Kidney epithelial cell (primary cell): ENCODE results near the gene ATXN7. TPM values are rescaled to one million over a fixed set of nuclear protein-coding genes. Genes with fewer than 3 reads are reported as not detected.

Source experiments
- DNase-seq: peaks from one replicate; pipeline ENCODE4 v3.0.0-alpha.2; 2010; ENCODE audit warnings: low read depth
- H3K27me3 ChIP-seq: 2 replicates; pipeline ENCODE4 v1.6.0; 2011; ENCODE audit warnings: low read length; ENCODE audit not compliant: control insufficient read depth, insufficient read depth
- H3K36me3 ChIP-seq: 2 replicates; pipeline ENCODE4 v1.5.1; 2011; ENCODE audit warnings: low read length; ENCODE audit not compliant: control insufficient read depth, insufficient read depth
- H3K4me3 ChIP-seq: 2 replicates; pipeline ENCODE4 v1.5.1; 2011; ENCODE audit warnings: low read depth, mild to moderate bottlenecking, control low read depth, low read length
- CTCF ChIP-seq: IDR thresholded peaks from 2 replicates; pipeline ENCODE4 v1.5.1; 2011; ENCODE audit warnings: mild to moderate bottlenecking, moderate library complexity, low read length, control low read depth, inconsistent platforms; ENCODE audit not compliant: insufficient read depth, poor library complexity, severe bottlenecking
- total RNA-seq: library from RNA; depleted of rRNA; stranded (reverse); fragments of >200 nt; gene quantifications from 2 replicates; pipeline ENCODE4 v1.2.3, GENCODE V29; 2015

Gene ATXN7
- total RNA-seq, 1 donor from 2014 or later, result 12.3 TPM

GRCh38 chr3:64030741-64031140, 167.1 kb downstream of the ATXN7 start:
- no peak for DNase-seq
- TF ChIP-seq CTCF, result peak; percentile 78
- Histone ChIP-seq H3K36me3 (no peaks in the 10 kb centered on the region), H3K4me3 (no peak overlapping the region), H3K27me3 (no peaks in the 10 kb centered on the region)

GRCh38 chr3:64031540-64032508, 168.2 kb downstream of the ATXN7 start:
- no peak for TF ChIP-seq CTCF
- H3K27me3 ChIP-seq, result no peaks in the 10 kb centered on the region
- DNase-seq, result no peak

GRCh38 chr3:64033069-64033468, 169.4 kb downstream of the ATXN7 start:
- H3K36me3 ChIP-seq, result no peaks in the 10 kb centered on the region
- no peak overlapping the region for H3K4me3 ChIP-seq
- H3K27me3 ChIP-seq, result no peaks in the 10 kb centered on the region
- no peak for DNase-seq
- TF ChIP-seq CTCF, result no peak

More at GRCh38 chr3:64031540-64032508, 168.2 kb downstream of the ATXN7 start:
- Histone ChIP-seq H3K4me3 (no peak overlapping the region), H3K36me3 (no peaks in the 10 kb centered on the region)

GRCh38 chr3:64037084-64037483, 173.4 kb downstream of the ATXN7 start:
- Histone ChIP-seq H3K36me3 (no peaks in the 10 kb centered on the region), H3K4me3 (no peak overlapping the region), H3K27me3 (no peaks in the 10 kb centered on the region)
- DNase-seq, result no peak
- no peak for TF ChIP-seq CTCF

GRCh38 chr3:64038253-64038767, 174.6 kb downstream of the ATXN7 start:
- Histone ChIP-seq H3K36me3 (no peaks in the 10 kb centered on the region), H3K4me3 (no peak overlapping the region), H3K27me3 (no peaks in the 10 kb centered on the region)
- no peak for TF ChIP-seq CTCF
- no peak for DNase-seq

- H3K36me3 ChIP-seq, result no peaks in the 10 kb centered on the region
- H3K27me3 ChIP-seq, result no peaks in the 10 kb centered on the region
- no peak for DNase-seq
- H3K4me3 ChIP-seq, result no peak overlapping the region
- no peak for TF ChIP-seq CTCF
Measured at GRCh38 chr3:64039332-64039731, 175.7 kb downstream of the ATXN7 start.
